Upper lobe of right lung (tissue), 1 donor: Measurements from ENCODE around the gene TACC2. TPM values are rescaled to one million over a fixed set of nuclear protein-coding genes. Genes with fewer than 3 reads are reported as not detected.
A peak's percentile ranks its signal among the peaks of the same experiment; 100 is the strongest.

ENCODE experiments used
- ATAC-seq: fragments of 200-7000 bp; cut with Tn5 transposase; one replicate; pipeline ENCODE4 v1.9.1; 2020; ENCODE audit warnings: mild to moderate bottlenecking, moderate library complexity
- DNase-seq: peaks from one replicate; pipeline ENCODE4 v3.0.0-alpha.2; 2020
- H3K27ac ChIP-seq: fragments of 200-600 bp; one replicate; pipeline ENCODE4 v1.8.0; 2022
- H3K27me3 ChIP-seq: fragments of 200-600 bp; one replicate; pipeline ENCODE4 v1.8.0; 2022; ENCODE audit warnings: mild to moderate bottlenecking
- H3K36me3 ChIP-seq: fragments of 200-600 bp; one replicate; pipeline ENCODE4 v1.8.0; 2022
- H3K4me1 ChIP-seq: fragments of 200-600 bp; one replicate; pipeline ENCODE4 v1.8.0; 2022
- H3K4me3 ChIP-seq: fragments of 200-600 bp; one replicate; pipeline ENCODE4 v1.8.0; 2022; ENCODE audit warnings: mild to moderate bottlenecking
- H3K9me3 ChIP-seq: fragments of 200-600 bp; one replicate; pipeline ENCODE4 v1.8.0; 2022
- intact Hi-C: fragments of 100-400 bp; cut with DNase I; formaldehyde crosslinking; loops from one replicate; pipeline ENCODE4 v1.11.0; 2022
- total RNA-seq: library from RNA; stranded (reverse); fragmentation: NEBNext Ultra II Directional; extraction: Animal tissue kit (Norgen Biotek cat#: 25700); gene quantifications from one replicate; pipeline ENCODE4 v1.2.1, GENCODE V29; 2021
- TF ChIP-seq, protein P1 (sequence below): fragments of 200-600 bp; IDR thresholded peaks from one replicate; pipeline ENCODE4 v1.8.0; 2022; ENCODE audit warnings: antibody characterized with exemption
- donor health status: DM: no; HTN: yes; CAD: no; lungs with severe emphysema.

Gene TACC2
- total RNA-seq, 1 donor from 2014 or later = 236 TPM

DNA sequence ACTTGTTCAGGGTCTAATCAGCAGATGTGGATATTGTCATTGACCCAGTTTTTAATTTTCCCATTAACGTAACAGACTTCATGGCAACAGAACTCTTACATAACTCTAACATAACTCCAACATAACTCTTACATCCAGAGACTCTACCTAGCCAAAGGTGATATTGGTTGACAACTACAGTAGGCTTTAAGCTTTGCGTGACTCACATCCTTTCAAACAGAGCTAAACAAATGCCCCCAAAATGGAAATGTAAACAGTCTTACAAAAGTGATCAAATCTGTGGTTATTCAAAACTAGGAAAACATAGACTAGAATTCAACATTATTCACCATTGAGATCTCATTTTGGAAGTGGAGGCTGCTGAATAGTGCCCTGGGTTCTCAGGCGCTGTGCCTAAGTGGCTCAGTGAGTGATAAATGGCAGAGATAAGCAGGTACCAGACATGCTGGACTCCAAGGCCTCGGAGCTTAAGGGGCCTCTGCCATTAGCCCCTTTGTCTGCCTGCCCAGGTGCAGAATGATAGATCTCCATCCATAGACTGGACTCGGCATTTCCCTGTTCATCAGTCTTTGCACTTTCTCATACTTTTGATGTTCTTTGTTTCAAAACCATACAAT is 247.8 kb downstream of the TACC2 start:
- DNase-seq (peak; percentile 6), ATAC-seq (no peak)
- Histone ChIP-seq H3K36me3 (peaks cover 51% of the 10 kb centered on the region), H3K27me3 (no peaks in the 10 kb centered on the region), H3K27ac (no peak overlapping the region), H3K9me3 (no peaks in the 10 kb centered on the region), H3K4me3 (no peak overlapping the region), H3K4me1 (no peaks in the 10 kb centered on the region)
- intact Hi-C loops = no loop called here
- TF ChIP-seq, protein P1, sequence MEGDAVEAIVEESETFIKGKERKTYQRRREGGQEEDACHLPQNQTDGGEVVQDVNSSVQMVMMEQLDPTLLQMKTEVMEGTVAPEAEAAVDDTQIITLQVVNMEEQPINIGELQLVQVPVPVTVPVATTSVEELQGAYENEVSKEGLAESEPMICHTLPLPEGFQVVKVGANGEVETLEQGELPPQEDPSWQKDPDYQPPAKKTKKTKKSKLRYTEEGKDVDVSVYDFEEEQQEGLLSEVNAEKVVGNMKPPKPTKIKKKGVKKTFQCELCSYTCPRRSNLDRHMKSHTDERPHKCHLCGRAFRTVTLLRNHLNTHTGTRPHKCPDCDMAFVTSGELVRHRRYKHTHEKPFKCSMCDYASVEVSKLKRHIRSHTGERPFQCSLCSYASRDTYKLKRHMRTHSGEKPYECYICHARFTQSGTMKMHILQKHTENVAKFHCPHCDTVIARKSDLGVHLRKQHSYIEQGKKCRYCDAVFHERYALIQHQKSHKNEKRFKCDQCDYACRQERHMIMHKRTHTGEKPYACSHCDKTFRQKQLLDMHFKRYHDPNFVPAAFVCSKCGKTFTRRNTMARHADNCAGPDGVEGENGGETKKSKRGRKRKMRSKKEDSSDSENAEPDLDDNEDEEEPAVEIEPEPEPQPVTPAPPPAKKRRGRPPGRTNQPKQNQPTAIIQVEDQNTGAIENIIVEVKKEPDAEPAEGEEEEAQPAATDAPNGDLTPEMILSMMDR = no peak

DNA sequence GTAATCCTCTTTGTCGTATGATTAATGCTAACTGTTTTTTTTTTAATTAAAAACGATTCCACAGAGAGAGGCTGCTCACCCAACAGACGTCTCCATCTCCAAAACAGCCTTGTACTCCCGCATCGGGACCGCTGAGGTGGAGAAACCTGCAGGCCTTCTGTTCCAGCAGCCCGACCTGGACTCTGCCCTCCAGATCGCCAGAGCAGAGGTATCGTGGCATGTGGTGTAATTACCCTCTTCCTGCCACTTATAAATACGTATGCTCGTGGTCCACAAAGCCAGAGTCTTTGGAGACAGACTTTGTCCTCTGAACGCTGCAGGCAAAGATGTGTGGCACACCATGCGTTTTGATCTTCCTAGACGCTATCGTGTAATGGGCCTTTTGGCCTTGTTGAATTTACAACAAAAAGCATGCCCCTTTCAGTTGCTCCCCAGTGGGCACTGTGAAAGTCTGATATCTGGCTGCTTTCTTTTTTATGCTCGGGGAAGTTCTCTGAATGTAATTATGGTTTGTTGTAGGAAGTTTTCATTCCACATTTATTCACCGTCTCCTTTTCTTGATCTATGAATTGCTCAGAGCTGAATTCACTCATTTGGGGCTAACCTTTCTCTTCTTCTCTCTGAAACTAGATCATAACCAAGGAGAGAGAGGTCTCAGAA is 248.5 kb downstream of the TACC2 start:
- intact Hi-C loops = no loop called here
- H3K9me3 ChIP-seq = no peaks in the 10 kb centered on the region
- no peaks in the 10 kb centered on the region for H3K4me1 ChIP-seq
- ATAC-seq (no peak), DNase-seq (peak; percentile 13)
- no peak overlapping the region for H3K27ac ChIP-seq
- TF ChIP-seq, protein P1 = no peak
- H3K36me3 ChIP-seq = peaks cover 58% of the 10 kb centered on the region
- no peak overlapping the region for H3K4me3 ChIP-seq
- no peaks in the 10 kb centered on the region for H3K27me3 ChIP-seq

DNA sequence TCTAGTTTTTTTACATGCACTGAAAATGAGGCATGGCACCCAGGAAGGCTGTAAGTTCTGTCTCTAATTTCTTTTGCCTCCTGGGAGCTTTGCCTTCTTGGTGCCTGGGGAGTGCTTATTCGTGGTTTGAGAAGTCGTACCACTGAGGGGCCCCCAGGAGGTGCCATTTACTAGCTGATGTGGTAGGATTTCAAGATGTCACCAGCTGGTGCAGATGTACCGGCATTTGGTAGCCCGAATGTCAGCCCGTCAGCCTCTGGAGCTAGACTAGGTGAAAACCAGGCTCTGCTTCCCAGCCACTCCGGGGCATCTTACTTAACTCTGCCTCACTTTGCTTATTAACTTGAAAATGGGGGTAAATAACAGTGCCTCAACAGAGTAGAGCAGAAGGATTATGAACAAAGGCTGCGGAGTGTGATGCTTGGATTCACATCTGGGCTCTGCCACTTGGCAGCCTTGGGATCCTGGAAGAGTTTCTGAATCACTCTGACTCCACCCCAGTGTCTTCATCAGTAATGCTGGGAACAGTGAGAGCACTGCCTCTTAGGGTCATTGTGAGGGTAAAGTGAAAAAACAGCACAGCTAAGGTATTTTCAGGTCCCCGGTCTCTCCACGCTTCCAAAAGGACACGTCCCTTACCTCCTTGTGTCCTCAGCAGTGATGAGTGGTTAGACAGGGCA is 250.8 kb downstream of the TACC2 start:
- ATAC-seq = no peak
- TF ChIP-seq, protein P1 = no peak
- no peak for DNase-seq
- intact Hi-C loops = no loop called here
- Histone ChIP-seq H3K4me3 (no peak overlapping the region), H3K27ac (no peak overlapping the region), H3K4me1 (no peaks in the 10 kb centered on the region), H3K9me3 (no peaks in the 10 kb centered on the region), H3K27me3 (no peaks in the 10 kb centered on the region), H3K36me3 (peaks cover 79% of the 10 kb centered on the region)

DNA sequence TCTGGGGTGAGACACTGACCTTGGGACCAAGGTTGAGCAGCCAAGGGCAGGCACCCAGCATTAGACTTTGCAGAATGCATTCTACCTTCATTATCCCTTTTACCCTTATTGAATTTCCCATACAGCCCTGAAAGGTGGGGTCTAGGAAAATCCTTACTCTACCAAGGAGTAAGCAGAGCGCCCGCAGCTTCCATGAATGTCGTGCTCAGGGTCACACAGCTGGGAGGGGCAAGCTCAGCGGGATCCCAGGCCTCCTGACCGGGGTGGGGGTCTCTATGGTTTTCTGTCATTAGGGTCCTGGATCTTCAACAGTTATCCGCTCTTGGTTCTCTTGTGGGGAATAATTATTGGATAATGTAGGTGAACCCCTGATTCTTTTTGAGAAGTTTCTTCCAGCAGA is 251.4 kb downstream of the TACC2 start:
- no peak overlapping the region for H3K4me3 ChIP-seq
- H3K36me3 ChIP-seq = peaks cover 83% of the 10 kb centered on the region
- H3K9me3 ChIP-seq = no peaks in the 10 kb centered on the region
- H3K27ac ChIP-seq = no peak overlapping the region
- no peaks in the 10 kb centered on the region for H3K27me3 ChIP-seq
- DNase-seq (no peak), ATAC-seq (no peak)
- TF ChIP-seq, protein P1 = no peak
- H3K4me1 ChIP-seq = no peaks in the 10 kb centered on the region
- intact Hi-C loops = no loop called here

DNA sequence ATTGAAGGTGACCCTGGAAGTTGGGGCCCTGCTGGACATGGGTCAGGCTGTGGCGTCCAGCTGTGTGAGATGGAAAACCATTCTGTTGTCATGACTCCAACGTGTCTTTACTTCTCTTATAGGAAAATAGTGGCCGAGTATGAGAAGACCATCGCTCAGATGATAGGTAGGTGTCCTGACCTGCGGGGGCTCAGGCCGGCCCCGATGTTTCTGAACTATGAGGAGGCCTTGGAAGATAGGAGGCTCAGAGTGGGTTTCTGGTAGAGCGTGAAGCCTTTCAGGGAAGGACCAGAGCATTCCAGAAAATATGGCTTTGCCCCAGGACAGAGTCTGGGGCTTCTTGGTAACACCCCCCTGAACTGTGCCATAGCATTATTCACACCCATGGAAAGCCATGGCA is 252.9 kb downstream of the TACC2 start:
- Histone ChIP-seq H3K4me3 (no peak overlapping the region), H3K27ac (no peak overlapping the region), H3K36me3 (peaks cover 88% of the 10 kb centered on the region), H3K9me3 (no peaks in the 10 kb centered on the region), H3K27me3 (no peaks in the 10 kb centered on the region), H3K4me1 (no peaks in the 10 kb centered on the region)
- intact Hi-C loops = no loop called here
- TF ChIP-seq, protein P1 = no peak
- DNase-seq (no peak), ATAC-seq (no peak)
